Erythroblast (primary cell): ENCODE measurements around the gene PRRT3.

Experiments used
- GATA1 ChIP-seq: IDR thresholded peaks from 2 replicates; pipeline ENCODE4 v1.6.1; 2011; ENCODE audit warnings: low read depth, mild to moderate bottlenecking, control low read depth, low read length, moderate library complexity
- POLR2A ChIP-seq: IDR thresholded peaks from 2 replicates; pipeline ENCODE4 v1.6.1; 2011; ENCODE audit warnings: mild to moderate bottlenecking, low read length

DNA sequence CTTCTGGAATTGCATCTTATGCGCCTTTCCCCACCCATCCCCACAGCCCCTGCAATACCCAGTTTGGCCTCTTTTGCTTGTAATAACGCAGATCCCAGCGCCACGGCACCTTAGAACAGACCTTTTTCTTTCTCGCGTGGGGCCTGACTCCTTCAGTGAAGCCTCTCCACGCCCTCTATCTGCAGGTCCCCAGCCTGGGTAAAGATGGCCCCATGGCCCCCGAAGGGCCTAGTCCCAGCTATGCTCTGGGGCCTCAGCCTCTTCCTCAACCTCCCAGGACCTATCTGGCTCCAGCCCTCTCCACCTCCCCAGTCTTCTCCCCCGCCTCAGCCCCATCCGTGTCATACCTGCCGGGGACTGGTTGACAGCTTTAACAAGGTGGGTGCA lies 18.0 kb downstream of the PRRT3 start:
- TF ChIP-seq POLR2A (no peak), GATA1 (no peak)
